A549 (cell line): ENCODE data around the gene RHOT1.

ENCODE experiments used
- CBX8 ChIP-seq: fragments of 200-600 bp; sonication (generic); IDR thresholded peaks from 2 replicates; pipeline ENCODE4 v1.6.1; 2016
- EP300 ChIP-seq, 2 experiments: fragments of >200 bp; sonication (Bioruptor Twin); formaldehyde crosslinking; IDR thresholded peaks; 2 replicates in 1 of 2; 3 replicates in 1 of 2; pipeline ENCODE4 v1.6.1; 2016 to 2017
- KDM1A ChIP-seq: fragments of 200-600 bp; sonication (generic); IDR thresholded peaks from 2 replicates; pipeline ENCODE4 v1.6.1; 2016; ENCODE audit warnings: low read depth, mild to moderate bottlenecking
- MAX ChIP-seq: IDR thresholded peaks from 2 replicates; pipeline ENCODE4 v1.6.1; 2012
- NPAS2 ChIP-seq: fragments of 250-450 bp; sonication (Bioruptor Pico); IDR thresholded peaks from 2 replicates; pipeline ENCODE4 v1.8.0; 2022; ENCODE audit warnings: mild to moderate bottlenecking, moderate library complexity, borderline replicate concordance
- POLR2A ChIP-seq: IDR thresholded peaks from 2 replicates; pipeline ENCODE4 v1.6.1; 2012; ENCODE audit warnings: mild to moderate bottlenecking, low read length
- TP53 ChIP-seq: fragments of 250-450 bp; sonication (Bioruptor Pico); IDR thresholded peaks from 2 replicates; pipeline ENCODE4 v1.5.0; 2021; ENCODE audit warnings: mild to moderate bottlenecking, moderate library complexity
- ZC3H11A ChIP-seq: fragments of 450-650 bp; IDR thresholded peaks from 2 replicates; pipeline ENCODE4 v1.6.1; 2014; ENCODE audit warnings: antibody characterized with exemption, mild to moderate bottlenecking
- TF ChIP-seq, protein P1 (sequence below): fragments of >200 bp; sonication (Bioruptor Twin); formaldehyde crosslinking; IDR thresholded peaks from 3 replicates; pipeline ENCODE4 v1.5.1; 2016
- TF ChIP-seq, protein P2 (sequence below): fragments of 200-600 bp; sonication (generic); IDR thresholded peaks from 2 replicates; pipeline ENCODE4 v1.6.1; 2016; ENCODE audit warnings: antibody characterized with exemption, mild to moderate bottlenecking, moderate library complexity

- TF ChIP-seq EP300 (IDR thresholded peaks at IDR 0.05): no peak
- TF ChIP-seq POLR2A: no peak
- TF ChIP-seq, protein P1, sequence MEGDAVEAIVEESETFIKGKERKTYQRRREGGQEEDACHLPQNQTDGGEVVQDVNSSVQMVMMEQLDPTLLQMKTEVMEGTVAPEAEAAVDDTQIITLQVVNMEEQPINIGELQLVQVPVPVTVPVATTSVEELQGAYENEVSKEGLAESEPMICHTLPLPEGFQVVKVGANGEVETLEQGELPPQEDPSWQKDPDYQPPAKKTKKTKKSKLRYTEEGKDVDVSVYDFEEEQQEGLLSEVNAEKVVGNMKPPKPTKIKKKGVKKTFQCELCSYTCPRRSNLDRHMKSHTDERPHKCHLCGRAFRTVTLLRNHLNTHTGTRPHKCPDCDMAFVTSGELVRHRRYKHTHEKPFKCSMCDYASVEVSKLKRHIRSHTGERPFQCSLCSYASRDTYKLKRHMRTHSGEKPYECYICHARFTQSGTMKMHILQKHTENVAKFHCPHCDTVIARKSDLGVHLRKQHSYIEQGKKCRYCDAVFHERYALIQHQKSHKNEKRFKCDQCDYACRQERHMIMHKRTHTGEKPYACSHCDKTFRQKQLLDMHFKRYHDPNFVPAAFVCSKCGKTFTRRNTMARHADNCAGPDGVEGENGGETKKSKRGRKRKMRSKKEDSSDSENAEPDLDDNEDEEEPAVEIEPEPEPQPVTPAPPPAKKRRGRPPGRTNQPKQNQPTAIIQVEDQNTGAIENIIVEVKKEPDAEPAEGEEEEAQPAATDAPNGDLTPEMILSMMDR: no peak
- TF ChIP-seq, protein P2, sequence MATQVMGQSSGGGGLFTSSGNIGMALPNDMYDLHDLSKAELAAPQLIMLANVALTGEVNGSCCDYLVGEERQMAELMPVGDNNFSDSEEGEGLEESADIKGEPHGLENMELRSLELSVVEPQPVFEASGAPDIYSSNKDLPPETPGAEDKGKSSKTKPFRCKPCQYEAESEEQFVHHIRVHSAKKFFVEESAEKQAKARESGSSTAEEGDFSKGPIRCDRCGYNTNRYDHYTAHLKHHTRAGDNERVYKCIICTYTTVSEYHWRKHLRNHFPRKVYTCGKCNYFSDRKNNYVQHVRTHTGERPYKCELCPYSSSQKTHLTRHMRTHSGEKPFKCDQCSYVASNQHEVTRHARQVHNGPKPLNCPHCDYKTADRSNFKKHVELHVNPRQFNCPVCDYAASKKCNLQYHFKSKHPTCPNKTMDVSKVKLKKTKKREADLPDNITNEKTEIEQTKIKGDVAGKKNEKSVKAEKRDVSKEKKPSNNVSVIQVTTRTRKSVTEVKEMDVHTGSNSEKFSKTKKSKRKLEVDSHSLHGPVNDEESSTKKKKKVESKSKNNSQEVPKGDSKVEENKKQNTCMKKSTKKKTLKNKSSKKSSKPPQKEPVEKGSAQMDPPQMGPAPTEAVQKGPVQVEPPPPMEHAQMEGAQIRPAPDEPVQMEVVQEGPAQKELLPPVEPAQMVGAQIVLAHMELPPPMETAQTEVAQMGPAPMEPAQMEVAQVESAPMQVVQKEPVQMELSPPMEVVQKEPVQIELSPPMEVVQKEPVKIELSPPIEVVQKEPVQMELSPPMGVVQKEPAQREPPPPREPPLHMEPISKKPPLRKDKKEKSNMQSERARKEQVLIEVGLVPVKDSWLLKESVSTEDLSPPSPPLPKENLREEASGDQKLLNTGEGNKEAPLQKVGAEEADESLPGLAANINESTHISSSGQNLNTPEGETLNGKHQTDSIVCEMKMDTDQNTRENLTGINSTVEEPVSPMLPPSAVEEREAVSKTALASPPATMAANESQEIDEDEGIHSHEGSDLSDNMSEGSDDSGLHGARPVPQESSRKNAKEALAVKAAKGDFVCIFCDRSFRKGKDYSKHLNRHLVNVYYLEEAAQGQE: no peak
- TF ChIP-seq CBX8: no peak
- no peak for TF ChIP-seq MAX
- TF ChIP-seq ZC3H11A: no peak
- TF ChIP-seq KDM1A: no peak
- TF ChIP-seq NPAS2 (CRISPR knock-in tag): no peak
- TF ChIP-seq TP53 (CRISPR knock-in tag): no peak
Measured at GRCh38 chr17:32274643-32275042, 132.3 kb downstream of the RHOT1 start.
